Astrocyte (in vitro differentiated cells and primary cell): ENCODE results near the gene UGGT2. TPM values are rescaled to one million over a fixed set of nuclear protein-coding genes. Genes with fewer than 3 reads are reported as not detected.
A peak's percentile ranks its signal among the peaks of the same experiment; 100 is the strongest.

Experiments used
- DNase-seq: peaks from one replicate; pipeline ENCODE4 v3.0.0-alpha.2; 2010; ENCODE audit warnings: low read depth
- FAIRE-seq: peaks from 2 replicates; lab custom pipeline; 2011; peaks lifted over from hg19 to GRCh38; lab: Jason Lieb, UNC
- H2AFZ ChIP-seq: 2 replicates; pipeline ENCODE4 v1.6.0; 2012; ENCODE audit warnings: low read depth, low read length, inconsistent platforms
- H3K27ac ChIP-seq: 2 replicates; pipeline ENCODE4 v1.5.1; 2011; ENCODE audit warnings: low read depth, low read length, inconsistent platforms
- H3K27me3 ChIP-seq: 2 replicates; pipeline ENCODE4 v1.6.0; 2011; ENCODE audit warnings: low read length, inconsistent platforms; ENCODE audit not compliant: insufficient read depth
- H3K36me3 ChIP-seq: 2 replicates; pipeline ENCODE4 v1.5.1; 2011; ENCODE audit warnings: low read length, inconsistent platforms; ENCODE audit not compliant: insufficient read depth
- H3K4me1 ChIP-seq: 2 replicates; pipeline ENCODE4 v1.5.1; 2011; ENCODE audit warnings: low read length, inconsistent platforms; ENCODE audit not compliant: insufficient read depth
- H3K4me2 ChIP-seq: 2 replicates; pipeline ENCODE4 v1.6.0; 2012; ENCODE audit warnings: low read length, inconsistent platforms
- H3K4me3 ChIP-seq: 2 replicates; pipeline ENCODE4 v1.5.1; 2011; ENCODE audit warnings: low read depth, mild to moderate bottlenecking, low read length, inconsistent platforms; ENCODE audit not compliant: insufficient read depth
- H3K79me2 ChIP-seq: 2 replicates; pipeline ENCODE4 v1.6.0; 2012; ENCODE audit warnings: mild to moderate bottlenecking, low read length, inconsistent platforms; ENCODE audit not compliant: insufficient read depth
- H3K9ac ChIP-seq: 2 replicates; pipeline ENCODE4 v1.6.0; 2012; ENCODE audit warnings: mild to moderate bottlenecking, low read length, inconsistent platforms
- H3K9me3 ChIP-seq: 2 replicates; pipeline ENCODE4 v1.5.1; 2012; ENCODE audit warnings: low read depth, mild to moderate bottlenecking, low read length, inconsistent platforms; ENCODE audit not compliant: insufficient read depth
- H4K20me1 ChIP-seq: 2 replicates; pipeline ENCODE4 v1.6.0; 2012; ENCODE audit warnings: low read length, inconsistent platforms; ENCODE audit not compliant: insufficient read depth
- H3K27ac Mint-ChIP-seq: one replicate; pipeline ENCODE4 v1.8.0; 2021; ENCODE audit warnings: mild to moderate bottlenecking, mixed read lengths; ENCODE audit not compliant: unreplicated experiment
- H3K27me3 Mint-ChIP-seq: one replicate; pipeline ENCODE4 v1.8.0; 2021; ENCODE audit warnings: low read depth, mixed read lengths; ENCODE audit not compliant: unreplicated experiment
- H3K36me3 Mint-ChIP-seq: one replicate; pipeline ENCODE4 v1.8.0; 2021; ENCODE audit warnings: low read depth, mixed read lengths; ENCODE audit not compliant: unreplicated experiment
- H3K4me1 Mint-ChIP-seq: one replicate; pipeline ENCODE4 v1.8.0; 2021; ENCODE audit warnings: low read depth, mixed read lengths; ENCODE audit not compliant: unreplicated experiment
- H3K4me3 Mint-ChIP-seq: one replicate; pipeline ENCODE4 v1.8.0; 2021; ENCODE audit warnings: mild to moderate bottlenecking, moderate library complexity, mixed read lengths; ENCODE audit not compliant: unreplicated experiment
- H3K9me3 Mint-ChIP-seq: one replicate; pipeline ENCODE4 v1.8.0; 2021; ENCODE audit warnings: mild to moderate bottlenecking, mixed read lengths; ENCODE audit not compliant: unreplicated experiment
- CTCF ChIP-seq: IDR thresholded peaks from 2 replicates; pipeline ENCODE4 v1.5.1; 2011; ENCODE audit warnings: low read depth, mild to moderate bottlenecking, inconsistent platforms, low read length, moderate library complexity; ENCODE audit not compliant: insufficient read depth
- EZH2 ChIP-seq: IDR thresholded peaks from 2 replicates; pipeline ENCODE4 v1.6.1; 2012; ENCODE audit warnings: mild to moderate bottlenecking, low read length, inconsistent platforms; ENCODE audit not compliant: insufficient read depth
- total RNA-seq: library from RNA; stranded (reverse); gene quantifications from 2 replicates; pipeline ENCODE4 v1.2.1, GENCODE V29; 2021

UGGT2 gene
- total RNA-seq, 1 donor from 2014 or later: 36.2 TPM

GRCh38 chr13:95898256-95898655 lies 154.9 kb downstream of the UGGT2 start:
- no peak for FAIRE-seq
- Mint-ChIP-seq H3K9me3 (no peaks in the 10 kb centered on the region), H3K4me3 (no peak overlapping the region), H3K36me3 (peaks cover 14% of the 10 kb centered on the region), H3K27ac (peak overlapping the region; percentile 68), H3K27me3 (no peaks in the 10 kb centered on the region), H3K4me1 (peaks cover 28% of the 10 kb centered on the region)
- no peaks in the 10 kb centered on the region for H3K27me3 ChIP-seq
- H3K36me3 ChIP-seq: peaks cover 3% of the 10 kb centered on the region
- H3K4me3 ChIP-seq: no peak overlapping the region
- no peaks in the 10 kb centered on the region for H3K4me1 ChIP-seq
- no peaks in the 10 kb centered on the region for H4K20me1 ChIP-seq
- H3K79me2 ChIP-seq: no peaks in the 10 kb centered on the region
- H3K27ac ChIP-seq: no peak overlapping the region
- peak; percentile 14 for DNase-seq
- H3K9ac ChIP-seq: no peak overlapping the region
- no peaks in the 10 kb centered on the region for H3K9me3 ChIP-seq
- TF ChIP-seq EZH2: no peak
- TF ChIP-seq CTCF: no peak
- H2AFZ ChIP-seq: no peak overlapping the region
- H3K4me2 ChIP-seq: no peak overlapping the region

- H3K4me3 Mint-ChIP-seq: peak overlapping the region; percentile 31
- H3K27ac Mint-ChIP-seq: peak overlapping the region; percentile 91
- FAIRE-seq: no peak
Observed at GRCh38 chr13:95896301-95896700, 156.9 kb downstream of the UGGT2 start.

More at GRCh38 chr13:95896301-95896700, 156.9 kb downstream of the UGGT2 start:
- H3K27me3 ChIP-seq: no peaks in the 10 kb centered on the region
- no peaks in the 10 kb centered on the region for H3K9me3 ChIP-seq
- H4K20me1 ChIP-seq: no peaks in the 10 kb centered on the region
- TF ChIP-seq EZH2 (no peak), CTCF (no peak)
- no peaks in the 10 kb centered on the region for H3K9me3 Mint-ChIP-seq
- H3K27me3 Mint-ChIP-seq: no peaks in the 10 kb centered on the region
- H3K36me3 Mint-ChIP-seq: peaks cover 3% of the 10 kb centered on the region
- H3K79me2 ChIP-seq: no peaks in the 10 kb centered on the region
- H3K4me3 ChIP-seq: no peak overlapping the region
- H3K9ac ChIP-seq: no peak overlapping the region
- H3K4me1 Mint-ChIP-seq: peaks cover 32% of the 10 kb centered on the region
- H2AFZ ChIP-seq: no peak overlapping the region
- H3K36me3 ChIP-seq: peaks cover 3% of the 10 kb centered on the region
- peak overlapping the region; percentile 1 for H3K4me2 ChIP-seq
- H3K4me1 ChIP-seq: no peaks in the 10 kb centered on the region
- no peak overlapping the region for H3K27ac ChIP-seq
- DNase-seq: peak; percentile 48
